Calu3 (cell line): Measurements from ENCODE around the gene PMM2. TPM values are rescaled to one million over a fixed set of nuclear protein-coding genes. Genes with fewer than 3 reads are reported as not detected.
"Not testable (repeated sequence)": the region's sequence is repeated elsewhere in the genome, so short reads cannot be mapped to it uniquely, and the experiment has no call there.

Experiments used
- BruUV-seq: library from RNA; stranded (reverse); fragments of 400-500 nt; replicated peaks from 2 replicates; lab custom pipeline; 2021; lab: Mats Ljungman, UMichigan
- CTCF ChIA-PET: fragments of 300-600 bp; sonication (Branson Sonifier 250); formaldehyde crosslinking; loops from one replicate; lab custom pipeline; 2022; ENCODE audit warnings: antibody characterized with exemption; lab: Charles Lee
- DNase-seq: peaks from one replicate; pipeline ENCODE4 v3.0.0; 2022
- H3K27ac Mint-ChIP-seq: one replicate; pipeline ENCODE4 v1.8.0; 2022; ENCODE audit warnings: mixed read lengths; ENCODE audit not compliant: unreplicated experiment
- H3K27me3 Mint-ChIP-seq: one replicate; pipeline ENCODE4 v1.8.0; 2022; ENCODE audit warnings: mixed read lengths; ENCODE audit not compliant: unreplicated experiment
- H3K36me3 Mint-ChIP-seq: one replicate; pipeline ENCODE4 v1.8.0; 2022; ENCODE audit warnings: mild to moderate bottlenecking, moderate library complexity, mixed read lengths; ENCODE audit not compliant: insufficient read depth, unreplicated experiment
- H3K4me1 Mint-ChIP-seq: one replicate; pipeline ENCODE4 v1.8.0; 2022; ENCODE audit warnings: mild to moderate bottlenecking, low read depth, mixed read lengths; ENCODE audit not compliant: unreplicated experiment
- H3K4me3 Mint-ChIP-seq: one replicate; pipeline ENCODE4 v1.8.0; 2022; ENCODE audit warnings: mild to moderate bottlenecking, low read depth, moderate library complexity, mixed read lengths; ENCODE audit not compliant: unreplicated experiment
- H3K9me3 Mint-ChIP-seq: one replicate; pipeline ENCODE4 v1.8.0; 2022; ENCODE audit warnings: low read depth, mixed read lengths; ENCODE audit not compliant: unreplicated experiment
- intact Hi-C: fragments of 100-400 bp; cut with micrococcal nuclease; formaldehyde crosslinking; loops from one replicate; pipeline ENCODE4 v1.10.0; 2022; ENCODE audit not compliant: unreplicated experiment
- total RNA-seq: library from RNA; stranded (reverse); gene quantifications from 2 replicates; pipeline ENCODE4 v1.2.3, GENCODE V29; 2022
- TF ChIP-seq, protein P1 (sequence below): fragments of 200-600 bp; IDR thresholded peaks from one replicate; pipeline ENCODE4 v1.8.0; 2022; ENCODE audit warnings: antibody characterized with exemption; ENCODE audit not compliant: unreplicated experiment

PMM2 gene
- total RNA-seq, 1 experiment from 2014 or later = 88.3 TPM

DNA sequence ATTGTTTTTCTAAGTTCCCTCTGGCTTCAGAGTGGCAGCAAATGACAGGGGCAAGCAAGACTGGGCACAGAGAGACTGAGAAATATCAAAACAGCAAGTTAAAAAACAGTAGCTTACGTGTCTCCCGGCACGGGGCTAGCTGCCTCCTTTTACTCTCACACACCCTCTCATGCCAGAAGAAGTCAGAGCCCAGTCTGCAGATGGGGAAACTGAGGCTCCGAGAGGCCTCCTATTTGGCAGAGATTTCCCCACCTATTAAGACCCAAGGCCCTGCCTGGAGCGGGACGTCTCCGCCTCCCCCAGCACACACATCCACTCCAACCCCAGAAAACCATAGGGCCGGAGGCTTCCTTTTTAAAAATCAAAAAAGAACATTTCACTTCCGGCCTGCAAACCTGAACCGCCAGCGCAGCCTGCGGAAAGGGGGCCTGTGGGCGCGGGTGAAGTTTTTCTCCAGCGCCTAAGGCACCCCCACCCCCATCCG lies 70.3 kb downstream of the PMM2 start:
- Mint-ChIP-seq H3K9me3 (no peaks in the 10 kb centered on the region), H3K27ac (peak overlapping the region; percentile 79), H3K36me3 (peaks cover 65% of the 10 kb centered on the region), H3K4me3 (peak overlapping the region; percentile 86), H3K27me3 (no peaks in the 10 kb centered on the region), H3K4me1 (peaks cover 71% of the 10 kb centered on the region)
- CTCF ChIA-PET = interaction anchor here (0.6 to 1.6 kb wide), 7 partner anchors 10 to 141 kb away, joined by 3 to 18 read pairs (median 3); no protein-coding TSS in a partner anchor
- no peak for DNase-seq
- intact Hi-C loops = no loop called here
- BruUV-seq = TSS peak; percentile 77
- TF ChIP-seq, protein P1, sequence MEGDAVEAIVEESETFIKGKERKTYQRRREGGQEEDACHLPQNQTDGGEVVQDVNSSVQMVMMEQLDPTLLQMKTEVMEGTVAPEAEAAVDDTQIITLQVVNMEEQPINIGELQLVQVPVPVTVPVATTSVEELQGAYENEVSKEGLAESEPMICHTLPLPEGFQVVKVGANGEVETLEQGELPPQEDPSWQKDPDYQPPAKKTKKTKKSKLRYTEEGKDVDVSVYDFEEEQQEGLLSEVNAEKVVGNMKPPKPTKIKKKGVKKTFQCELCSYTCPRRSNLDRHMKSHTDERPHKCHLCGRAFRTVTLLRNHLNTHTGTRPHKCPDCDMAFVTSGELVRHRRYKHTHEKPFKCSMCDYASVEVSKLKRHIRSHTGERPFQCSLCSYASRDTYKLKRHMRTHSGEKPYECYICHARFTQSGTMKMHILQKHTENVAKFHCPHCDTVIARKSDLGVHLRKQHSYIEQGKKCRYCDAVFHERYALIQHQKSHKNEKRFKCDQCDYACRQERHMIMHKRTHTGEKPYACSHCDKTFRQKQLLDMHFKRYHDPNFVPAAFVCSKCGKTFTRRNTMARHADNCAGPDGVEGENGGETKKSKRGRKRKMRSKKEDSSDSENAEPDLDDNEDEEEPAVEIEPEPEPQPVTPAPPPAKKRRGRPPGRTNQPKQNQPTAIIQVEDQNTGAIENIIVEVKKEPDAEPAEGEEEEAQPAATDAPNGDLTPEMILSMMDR = no peak

DNA sequence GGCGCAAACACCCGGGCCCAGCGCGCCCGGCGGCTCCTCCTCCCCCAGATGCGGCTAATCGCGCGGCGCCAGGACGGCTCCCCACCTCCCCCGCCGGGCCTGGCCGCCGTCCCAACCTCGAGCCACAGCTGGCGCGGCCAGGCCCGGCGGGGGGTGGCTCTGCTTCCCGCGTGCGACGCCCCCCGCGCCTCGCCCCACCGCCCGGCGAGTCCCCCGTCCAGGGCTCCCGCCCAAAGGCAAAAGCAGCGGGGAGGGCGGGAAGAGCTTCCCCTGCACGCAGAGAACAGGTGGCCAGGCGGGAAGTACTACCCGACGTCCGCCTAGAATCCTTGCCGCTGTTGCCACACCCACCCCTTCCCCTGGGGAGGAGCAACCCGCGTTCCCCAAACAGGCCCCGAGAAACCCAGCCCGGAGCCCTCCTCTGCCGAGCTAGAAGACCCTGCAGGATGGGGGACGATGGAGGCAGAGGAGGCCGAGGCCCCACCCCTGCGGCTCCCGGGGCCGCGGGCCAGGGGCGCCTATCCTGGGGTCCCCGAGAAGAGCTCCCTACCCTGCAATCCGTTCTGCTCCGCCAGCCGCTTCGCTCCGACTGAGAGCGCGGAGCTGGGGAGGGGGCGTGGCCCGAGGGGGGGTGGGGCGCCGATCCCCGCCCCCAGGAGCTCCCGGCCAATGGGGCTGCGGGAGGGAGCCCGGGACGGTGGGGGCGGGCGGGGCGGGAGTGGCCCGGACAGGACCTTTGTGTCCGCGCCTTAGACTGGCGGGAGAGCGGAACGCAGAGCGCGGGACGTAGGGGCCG lies 71.0 kb downstream of the PMM2 start, which contains the start of gene CARHSP1:
Gene CARHSP1, minus strand, starts transcription at position 591 of the 796 bp plus-strand sequence. CDS start 9,678 bp downstream, outside the sequence.
- H3K27ac Mint-ChIP-seq = peak within 1 kb of the TSS; percentile 79
- TF ChIP-seq, protein P1 = no peak

GRCh38 chr16:8869212-8869987 lies 71.8 kb downstream of the PMM2 start:
- Mint-ChIP-seq H3K27me3 (no peaks in the 10 kb centered on the region), H3K27ac (peak overlapping the region; percentile 56), H3K4me1 (peaks cover 57% of the 10 kb centered on the region), H3K4me3 (peak overlapping the region; percentile 86), H3K9me3 (no peaks in the 10 kb centered on the region), H3K36me3 (peaks cover 51% of the 10 kb centered on the region)
- DNase-seq = no peak
- intact Hi-C loops = no loop called here
- no TSS peak for BruUV-seq
- CTCF ChIA-PET = interaction anchor here (0.5 to 1.6 kb wide), 14 partner anchors 9 to 329 kb away, joined by 3 to 18 read pairs (median 4); no protein-coding TSS in a partner anchor
- TF ChIP-seq, protein P1 = no peak

More for the DNA sequence above, 71.0 kb downstream of the PMM2 start, which contains the start of gene CARHSP1:
- CTCF ChIA-PET = interaction anchor here (0.5 to 1.6 kb wide), 14 partner anchors 10 to 330 kb away, joined by 3 to 18 read pairs (median 4); no protein-coding TSS in a partner anchor
- Mint-ChIP-seq H3K27me3 (no peaks in the 10 kb centered on the region), H3K36me3 (peaks cover 59% of the 10 kb centered on the region), H3K4me1 (peaks cover 65% of the 10 kb centered on the region), H3K9me3 (no peaks in the 10 kb centered on the region), H3K4me3 (peak within 1 kb of the TSS; percentile 86)
- intact Hi-C loops = no loop called here
- peak; percentile 96 for DNase-seq
- no TSS peak for BruUV-seq

DNA sequence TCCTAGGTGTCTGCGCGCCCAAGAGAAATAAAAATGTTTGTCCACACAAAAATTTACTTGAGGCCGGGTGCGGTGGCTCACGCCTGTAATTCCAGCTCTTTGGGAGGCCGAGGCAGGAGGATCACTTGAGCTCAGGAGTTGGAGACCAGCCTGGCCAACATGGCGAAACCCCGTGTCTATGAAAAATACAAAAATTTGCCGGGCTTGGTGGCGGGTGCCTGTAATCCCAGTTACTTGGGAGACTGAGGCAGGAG lies 72.3 kb downstream of the PMM2 start:
- Mint-ChIP-seq H3K36me3 (peaks cover 47% of the 10 kb centered on the region), H3K4me1 (peaks cover 52% of the 10 kb centered on the region)
- BruUV-seq, intact Hi-C loops, H3K27ac Mint-ChIP-seq, DNase-seq, H3K4me3 Mint-ChIP-seq, H3K9me3 Mint-ChIP-seq, H3K27me3 Mint-ChIP-seq: not testable (repeated sequence)
- CTCF ChIA-PET = interaction anchor here (1.3 kb wide), 1 partner anchor 73 kb away, joined by 3 read pairs; no protein-coding TSS in a partner anchor
